Neural progenitor cell (in vitro differentiated cells): ENCODE results near the gene RNGTT.

Experiments
- CTCF ChIP-seq: fragments of 200-600 bp; sonication (generic); IDR thresholded peaks from 2 replicates; pipeline ENCODE4 v1.5.1; 2017; ENCODE audit warnings: antibody characterized with exemption, mild to moderate bottlenecking
- EZH2 ChIP-seq: fragments of 200-600 bp; sonication (generic); IDR thresholded peaks from 2 replicates; pipeline ENCODE4 v1.6.1; 2017; ENCODE audit warnings: antibody characterized with exemption, mild to moderate bottlenecking, moderate library complexity
- EZH2phosphoT487 ChIP-seq: fragments of 200-600 bp; sonication (generic); IDR thresholded peaks from 2 replicates; pipeline ENCODE4 v1.6.1; 2017; ENCODE audit warnings: antibody characterized with exemption

DNA sequence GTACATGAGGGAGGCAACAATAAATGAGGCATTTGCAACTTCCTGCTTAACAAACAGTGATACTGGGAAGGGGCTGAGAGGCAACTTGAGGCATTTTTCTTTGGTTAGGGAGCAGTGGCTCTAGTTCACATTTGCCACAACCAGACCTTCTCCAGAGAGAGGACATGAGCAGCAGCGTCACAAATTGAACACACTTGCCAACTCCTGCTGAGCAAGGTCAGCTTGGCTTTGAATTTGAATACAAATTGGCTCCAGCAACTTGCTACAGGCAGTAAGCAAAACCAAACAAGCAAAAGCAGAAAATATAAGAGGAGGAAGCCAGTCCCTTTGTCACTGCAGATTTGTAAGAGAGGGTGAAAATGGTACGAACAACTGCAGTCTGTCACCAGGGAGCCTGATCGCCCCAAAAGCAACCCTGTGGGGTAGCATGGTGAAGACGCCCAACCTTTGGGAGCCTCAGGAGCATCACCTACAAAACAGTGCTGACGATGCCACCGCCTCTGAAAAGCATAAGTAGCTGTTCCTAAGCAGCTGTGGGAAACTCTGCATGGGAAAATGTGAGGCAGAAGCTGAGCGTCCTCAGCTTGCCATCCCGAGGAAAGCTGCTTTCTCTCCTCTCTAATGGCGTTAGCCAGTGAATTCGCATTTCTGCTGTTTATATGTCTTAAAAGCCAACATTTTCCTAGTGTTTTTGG lies 378.7 kb downstream of the RNGTT start:
- TF ChIP-seq EZH2 (no peak), CTCF (no peak), EZH2phosphoT487 (no peak)
